Stimulated activated CD8-positive, alpha-beta memory T cell treated with anti-CD3 and anti-CD28 coated beads, Interleukin-4, amount 100 ng/mL, for 48 hours (primary cell): ENCODE data around the gene C3orf70.

Source experiments
- DNase-seq: peaks from one replicate; pipeline ENCODE4 v3.0.0-alpha.2; 2020

Gene C3orf70

DNA sequence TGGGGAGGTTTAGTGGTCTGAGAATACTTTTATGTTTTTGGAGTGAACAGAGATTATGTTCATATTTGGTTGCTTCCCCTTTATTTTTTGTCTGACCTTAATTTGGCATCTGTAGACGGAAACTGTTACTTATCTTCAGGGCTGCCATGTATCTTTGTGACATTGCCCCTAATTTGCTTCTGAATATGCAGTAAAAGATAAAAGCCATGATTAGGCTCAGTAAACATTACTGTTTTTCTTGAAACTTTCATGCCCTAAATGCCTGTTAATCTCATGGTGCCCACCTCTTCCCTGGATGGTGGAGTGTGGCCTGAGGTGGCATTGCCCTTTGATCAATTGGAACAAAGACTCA lies 106.7 kb downstream of the C3orf70 start:
- DNase-seq: no peak

DNA sequence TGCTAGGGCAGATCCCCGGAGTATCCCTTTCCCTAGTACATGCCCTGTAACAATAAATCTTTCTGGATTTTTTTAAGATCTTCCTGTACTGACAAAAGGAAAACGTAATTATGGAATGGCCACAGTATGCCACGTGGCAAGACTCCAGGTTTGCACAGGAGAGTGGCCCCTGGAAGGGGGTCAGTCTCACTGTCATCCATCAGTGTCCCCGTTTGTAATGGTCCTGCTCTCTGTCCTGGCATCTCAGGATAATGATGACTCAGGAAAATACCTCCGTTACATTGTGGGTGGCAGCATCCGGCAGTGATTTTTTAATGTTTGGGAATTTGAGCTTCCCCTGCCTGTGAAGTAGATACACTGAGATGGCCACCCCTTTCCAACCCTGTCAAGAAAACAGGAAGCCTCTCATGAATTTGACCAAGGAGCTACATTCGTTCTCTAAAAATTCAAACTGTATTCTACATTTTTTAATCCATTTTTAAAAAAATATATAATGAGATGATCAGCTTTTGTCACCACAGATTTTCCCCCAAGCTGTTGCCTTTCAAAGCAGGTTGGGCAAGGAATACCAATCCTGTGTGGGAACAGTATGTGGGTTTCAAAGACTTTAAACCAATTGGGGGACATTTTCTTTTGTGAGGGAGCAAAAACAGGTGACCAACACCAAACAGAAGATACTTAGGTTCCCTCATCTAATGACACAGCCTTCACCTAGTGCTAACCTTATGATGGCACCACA lies 110.4 kb downstream of the C3orf70 start:
- DNase-seq: no peak

DNA sequence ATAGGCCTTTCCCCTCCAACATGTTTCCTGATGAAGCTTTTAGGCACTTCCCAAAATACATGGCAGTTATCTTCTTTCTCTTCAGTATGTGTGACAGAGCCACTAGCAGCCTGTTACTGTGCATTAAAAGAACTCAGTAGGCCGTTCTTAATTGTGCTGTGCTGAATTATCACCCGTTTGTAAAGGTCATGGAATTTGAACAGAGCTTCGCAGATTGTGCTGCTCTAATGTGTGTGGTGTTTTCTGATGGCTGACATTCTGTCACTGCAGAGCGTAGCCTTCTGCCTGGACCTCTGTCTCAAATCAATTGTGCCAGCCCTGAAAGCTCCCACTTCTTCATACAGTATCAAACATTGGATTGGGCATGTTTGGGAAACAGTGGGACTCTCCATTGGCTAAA lies 111.3 kb downstream of the C3orf70 start:
- DNase-seq: no peak

DNA sequence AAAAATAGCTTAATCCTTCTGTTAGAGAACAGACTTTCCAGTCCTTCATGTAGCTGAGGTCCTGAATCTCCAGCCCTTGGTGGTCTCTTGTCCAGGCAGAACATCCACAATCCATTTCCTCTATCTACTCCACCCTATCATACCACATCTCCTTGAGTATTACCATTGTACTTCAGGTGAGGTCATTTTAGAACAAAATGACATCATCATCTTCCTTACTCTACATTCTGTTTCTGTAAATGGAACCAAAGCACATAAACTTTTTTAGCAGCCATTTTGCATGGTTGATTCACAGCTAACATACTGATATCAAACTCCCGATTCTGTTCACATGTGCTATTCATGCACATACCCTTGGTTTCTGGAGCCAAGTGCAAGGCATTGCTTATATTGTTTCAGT lies 112.4 kb downstream of the C3orf70 start:
- DNase-seq: no peak

DNA sequence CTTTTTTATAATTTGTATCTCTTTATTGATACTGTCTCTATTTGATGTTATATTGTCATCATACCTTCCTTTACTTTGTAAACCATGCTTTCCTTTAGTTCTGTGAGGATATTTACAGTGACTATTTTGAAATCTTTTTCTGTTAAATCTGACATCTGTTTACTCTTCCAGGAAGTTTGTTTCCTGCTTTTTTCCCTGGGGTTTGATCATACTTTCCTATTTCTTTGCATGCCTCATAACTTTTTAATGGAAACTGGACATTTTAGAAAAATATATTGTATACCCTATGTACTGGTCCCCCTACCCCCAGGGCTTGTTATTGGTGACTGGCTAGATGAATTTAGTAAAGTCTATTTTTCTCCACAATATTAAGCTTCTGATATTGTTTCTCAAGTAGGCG lies 115.1 kb downstream of the C3orf70 start:
- no peak for DNase-seq

DNA sequence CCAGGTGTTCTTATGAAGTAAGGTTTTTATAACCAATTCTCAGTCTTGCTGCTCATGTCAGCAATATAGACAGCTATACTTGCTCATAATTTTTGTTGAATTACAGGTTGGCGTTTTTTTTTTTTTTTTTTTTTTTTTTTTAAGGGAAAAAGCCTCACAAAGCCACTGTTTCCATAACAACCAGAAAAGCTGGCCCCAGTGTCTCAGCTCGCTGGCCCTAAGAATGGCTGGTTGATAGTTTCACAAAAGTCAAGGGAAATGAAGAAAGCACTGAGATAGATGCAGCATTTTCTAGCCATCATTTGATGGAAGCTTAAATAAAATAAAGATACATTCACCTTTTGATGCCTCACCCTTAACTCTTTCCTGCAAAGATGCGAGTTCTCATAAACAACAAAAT lies 121.9 kb downstream of the C3orf70 start:
- DNase-seq: no peak

DNA sequence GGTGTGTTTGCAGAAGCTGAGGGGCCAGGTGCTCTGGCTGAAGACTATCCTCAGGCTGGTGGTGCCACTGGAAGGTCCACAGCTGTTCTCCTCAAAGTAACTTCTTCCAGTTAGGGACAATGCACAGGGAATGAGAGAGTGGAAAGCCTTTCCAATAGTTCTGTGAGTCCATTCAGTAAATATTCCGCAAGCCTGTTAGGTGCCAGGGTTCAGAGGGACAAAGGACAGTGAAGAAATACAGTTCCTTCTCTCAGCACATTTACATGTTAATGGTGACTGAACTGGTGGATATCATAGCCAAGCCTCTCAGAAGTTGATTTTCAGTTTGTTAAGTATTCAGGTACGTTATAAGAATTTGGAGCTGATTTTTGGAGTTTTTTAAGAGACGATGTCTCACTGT lies 122.5 kb downstream of the C3orf70 start:
- no peak for DNase-seq

DNA sequence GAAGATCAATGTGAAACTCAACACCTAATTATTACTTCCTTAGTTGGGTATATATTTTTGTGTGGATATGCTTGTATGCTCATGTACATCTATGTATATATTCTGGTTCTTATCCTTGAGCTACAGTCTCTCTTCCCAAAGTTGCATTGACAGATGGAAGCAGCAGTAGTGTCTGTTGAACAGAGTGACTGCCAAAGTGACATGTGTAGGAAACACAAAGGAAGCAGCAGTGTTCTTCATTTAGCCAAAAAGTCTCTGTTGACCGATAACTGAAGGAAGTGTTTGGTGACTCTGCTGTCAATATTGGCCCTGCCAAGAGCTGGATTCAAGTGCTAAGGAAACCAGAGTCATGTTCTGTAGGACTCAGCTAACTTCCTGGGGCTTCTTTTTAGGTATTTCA lies 123.8 kb downstream of the C3orf70 start:
- no peak for DNase-seq

DNA sequence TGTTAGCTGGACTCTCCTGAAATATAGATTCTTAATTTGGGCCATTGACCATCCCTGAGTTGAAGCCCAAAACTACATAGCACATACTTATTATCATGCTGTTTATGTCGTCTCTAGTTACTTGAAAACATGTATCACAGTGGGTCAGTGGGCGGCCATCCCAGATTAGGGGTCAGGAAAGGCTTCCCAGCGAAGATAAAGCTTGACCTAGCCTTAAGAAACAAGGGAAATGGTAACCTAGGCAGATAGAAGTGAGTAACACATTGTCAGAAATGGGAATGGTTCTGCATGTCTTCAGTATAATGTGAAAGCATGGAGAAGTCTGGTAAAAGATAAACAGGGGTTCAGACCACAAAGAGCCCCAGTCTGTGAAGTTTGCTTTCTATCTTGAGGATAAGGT lies 124.7 kb downstream of the C3orf70 start:
- no peak for DNase-seq
